Effector CD4-positive, alpha-beta T cell (primary cell): ENCODE measurements around the gene DPYSL3.

ENCODE experiments used
- DNase-seq: peaks from one replicate; pipeline ENCODE4 v3.0.0-alpha.2; 2020

Gene DPYSL3

GRCh38 chr5:147512659-147513379 lies 3.0 kb upstream of the DPYSL3 start:
- no peak for DNase-seq

- no peak for DNase-seq
Measured at GRCh38 chr5:147510885-147511284, 1.0 kb upstream of the DPYSL3 start.

GRCh38 chr5:147509041-147509709 lies 693 bp downstream of the DPYSL3 start:
- DNase-seq = no peak

GRCh38 chr5:147508711-147509040 lies 1.2 kb downstream of the DPYSL3 start:
- DNase-seq = no peak

- no peak for DNase-seq
Measured at GRCh38 chr5:147507480-147508126, 2.3 kb downstream of the DPYSL3 start.

GRCh38 chr5:147504535-147504934 lies 5.3 kb downstream of the DPYSL3 start:
- DNase-seq = no peak

GRCh38 chr5:147504011-147504410 lies 5.9 kb downstream of the DPYSL3 start:
- no peak for DNase-seq

- DNase-seq = no peak
Measured at GRCh38 chr5:147490989-147491388, 18.9 kb downstream of the DPYSL3 start.

- no peak for DNase-seq
Measured at GRCh38 chr5:147487031-147487750, 22.7 kb downstream of the DPYSL3 start.

- no peak for DNase-seq
Measured at GRCh38 chr5:147485814-147486213, 24.1 kb downstream of the DPYSL3 start.

- no peak for DNase-seq
Measured at GRCh38 chr5:147485046-147485445, 24.8 kb downstream of the DPYSL3 start.

GRCh38 chr5:147484708-147485020 lies 25.2 kb downstream of the DPYSL3 start:
- DNase-seq = no peak

- no peak for DNase-seq
Measured at GRCh38 chr5:147483961-147484707, 25.7 kb downstream of the DPYSL3 start.

GRCh38 chr5:147483188-147483790 lies 26.6 kb downstream of the DPYSL3 start:
- DNase-seq = no peak

- no peak for DNase-seq
Measured at GRCh38 chr5:147482706-147483180, 27.1 kb downstream of the DPYSL3 start.

- no peak for DNase-seq
Measured at GRCh38 chr5:147481874-147482705, 27.8 kb downstream of the DPYSL3 start.

- no peak for DNase-seq
Measured at GRCh38 chr5:147481376-147481775, 28.5 kb downstream of the DPYSL3 start.

- no peak for DNase-seq
Measured at GRCh38 chr5:147479949-147480348, 29.9 kb downstream of the DPYSL3 start.

- no peak for DNase-seq
Measured at GRCh38 chr5:147479444-147479843, 30.4 kb downstream of the DPYSL3 start.

GRCh38 chr5:147474140-147474539 lies 35.7 kb downstream of the DPYSL3 start:
- DNase-seq = no peak
